Measurements from ENCODE around the gene IGSF21.

The IGSF21 gene

DNA sequence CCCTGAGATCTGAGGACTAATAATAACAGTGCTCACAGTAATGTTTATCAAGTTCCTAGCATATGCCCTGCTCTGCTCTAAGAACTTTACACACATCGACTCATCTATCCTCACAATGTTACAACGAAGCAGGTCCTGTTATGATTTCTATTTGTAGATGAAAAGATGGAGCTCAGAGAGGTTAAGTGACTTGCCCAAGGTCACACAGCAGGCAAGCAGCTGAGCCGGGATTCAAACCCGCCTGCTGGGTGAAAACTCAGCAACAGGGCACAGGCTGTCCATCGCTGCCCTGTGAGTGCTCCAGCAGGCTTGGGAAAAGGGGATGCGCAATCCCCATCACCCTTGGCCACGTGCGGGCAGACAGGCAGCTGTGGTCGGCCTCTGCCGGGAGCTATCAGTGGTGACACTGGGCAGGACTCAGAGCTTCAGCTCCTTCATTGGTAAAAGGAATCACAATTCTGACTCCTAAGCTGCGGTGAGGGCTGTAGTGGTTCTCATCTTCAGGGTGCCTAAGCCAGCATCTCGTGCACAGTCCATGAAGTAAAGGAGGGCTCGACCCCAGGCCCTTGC is 199.8 kb downstream of the IGSF21 start:
- DNase-seq = no peak

DNA sequence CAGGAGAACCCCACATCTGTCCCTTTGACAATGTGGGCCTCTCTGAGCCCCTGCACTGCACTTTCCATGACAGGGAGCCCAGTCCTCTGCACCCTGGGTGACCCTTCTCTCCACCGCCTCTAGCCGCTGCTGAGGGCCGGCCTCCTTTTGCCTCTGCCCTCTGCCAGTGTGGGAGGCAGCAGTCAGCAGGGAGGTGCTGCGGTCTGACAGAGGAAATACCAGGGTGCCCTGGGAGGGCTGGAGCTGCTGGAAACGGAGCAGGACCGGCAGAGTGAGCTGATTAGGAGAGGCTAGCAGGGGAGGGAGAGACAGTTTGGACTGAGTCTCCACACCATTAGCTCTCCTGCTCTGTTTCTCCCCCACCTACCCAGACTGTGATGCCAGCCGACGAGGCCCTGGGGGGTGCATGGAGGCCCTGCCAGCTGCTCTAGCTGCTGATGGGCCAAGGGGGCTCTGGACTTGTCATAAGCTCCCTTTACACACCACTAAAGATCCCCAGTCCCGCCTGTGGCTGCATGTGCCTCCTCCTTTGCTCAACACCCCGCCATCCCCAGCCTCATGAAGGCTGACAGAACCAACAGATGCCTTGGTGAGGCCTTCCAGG is 202.1 kb downstream of the IGSF21 start:
- no peak for DNase-seq

DNA sequence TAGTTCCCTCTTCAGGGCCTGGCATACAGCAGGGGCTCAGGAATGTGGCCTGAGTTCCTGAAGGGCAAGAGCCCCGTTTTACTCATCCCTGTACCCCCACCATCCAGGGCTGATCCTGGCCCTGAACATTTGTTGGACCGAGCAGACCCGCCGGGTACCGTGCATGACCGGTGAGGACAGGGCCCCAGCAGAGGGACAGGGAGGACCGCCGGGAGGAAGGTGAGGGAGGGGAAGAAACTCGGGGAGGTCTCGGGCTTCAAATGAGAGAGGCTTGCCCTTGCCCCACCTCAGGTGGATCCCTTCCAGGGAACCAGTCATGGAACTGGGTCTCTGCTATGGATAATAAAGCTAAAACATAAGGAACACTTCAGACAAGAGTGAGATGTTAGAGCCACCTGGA is 205.4 kb downstream of the IGSF21 start:
- DNase-seq = no peak

DNA sequence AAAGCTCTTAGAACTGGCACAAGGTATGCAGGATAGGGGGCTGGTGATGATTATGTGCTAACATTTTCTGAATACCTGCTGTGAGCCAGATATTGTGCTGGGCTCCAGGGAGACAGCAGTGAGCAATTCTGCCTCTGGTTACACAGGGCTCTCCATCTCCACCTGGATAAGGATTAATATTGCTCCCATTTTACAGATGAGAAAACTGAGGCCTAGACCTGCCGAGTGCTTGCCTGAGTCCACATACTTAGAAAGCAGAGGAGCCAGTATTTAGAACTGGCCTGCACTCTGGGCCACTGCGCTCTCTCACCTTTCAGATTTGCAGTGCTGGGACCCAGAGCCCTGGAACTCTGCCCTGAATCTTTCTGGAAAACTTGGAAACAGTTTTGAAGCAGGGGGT is 205.9 kb downstream of the IGSF21 start:
- DNase-seq = no peak

DNA sequence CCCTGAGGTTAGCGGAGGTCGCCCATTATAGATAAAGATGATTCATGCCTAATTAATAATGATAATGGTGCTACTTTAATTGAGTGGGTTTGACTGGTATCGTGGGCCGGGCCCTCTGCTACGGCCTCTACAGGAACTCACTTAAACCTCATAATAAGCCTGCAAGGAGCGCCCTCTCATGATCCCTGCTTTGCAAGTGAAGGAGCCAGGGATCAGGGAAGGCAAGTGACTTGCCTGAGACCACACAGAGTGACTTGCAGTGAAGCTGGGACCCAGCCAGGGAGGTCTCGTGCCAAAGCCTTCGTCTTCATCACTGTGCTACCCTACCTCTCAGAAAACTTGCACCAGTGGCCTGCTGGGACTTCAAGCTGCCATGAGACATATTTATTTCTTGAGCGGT is 206.8 kb downstream of the IGSF21 start:
- no peak for DNase-seq

DNA sequence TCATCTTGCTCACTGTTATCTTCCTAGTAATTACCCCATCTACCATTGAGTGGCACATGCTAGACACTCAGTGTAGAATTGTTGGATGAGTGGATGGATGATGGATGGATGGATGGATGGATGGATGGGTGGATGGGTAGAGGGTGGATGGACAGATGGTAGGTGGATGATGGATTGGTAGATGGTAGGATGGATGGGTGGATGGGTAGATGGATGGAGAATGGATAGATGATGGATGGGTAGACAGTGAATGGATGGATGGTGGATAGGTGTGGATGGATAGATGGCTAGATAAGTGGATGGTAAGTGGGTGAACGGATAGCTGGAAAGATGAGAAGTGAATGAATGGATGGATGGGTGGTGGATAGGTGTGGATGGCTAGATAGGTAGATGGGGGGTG is 207.9 kb downstream of the IGSF21 start:
- no peak for DNase-seq

DNA sequence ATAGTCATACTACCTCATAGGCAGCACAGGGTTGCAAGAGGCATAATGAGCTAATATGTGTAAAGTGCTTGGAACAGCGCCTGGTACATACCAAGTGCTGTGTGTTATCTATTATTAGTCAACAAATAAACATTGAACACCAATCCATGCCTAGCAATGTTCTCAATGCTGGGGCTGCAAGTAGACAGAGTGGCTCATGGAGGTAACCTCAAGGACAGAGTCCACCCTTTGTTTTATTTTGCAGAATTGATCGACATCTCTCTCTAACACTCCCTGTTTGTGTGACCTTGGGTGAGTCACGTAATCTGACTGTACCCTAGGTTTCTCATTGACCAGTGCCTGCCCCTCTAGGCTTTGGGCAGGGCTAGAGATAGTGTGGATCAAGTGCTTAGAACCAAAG is 209.2 kb downstream of the IGSF21 start:
- DNase-seq = no peak

DNA sequence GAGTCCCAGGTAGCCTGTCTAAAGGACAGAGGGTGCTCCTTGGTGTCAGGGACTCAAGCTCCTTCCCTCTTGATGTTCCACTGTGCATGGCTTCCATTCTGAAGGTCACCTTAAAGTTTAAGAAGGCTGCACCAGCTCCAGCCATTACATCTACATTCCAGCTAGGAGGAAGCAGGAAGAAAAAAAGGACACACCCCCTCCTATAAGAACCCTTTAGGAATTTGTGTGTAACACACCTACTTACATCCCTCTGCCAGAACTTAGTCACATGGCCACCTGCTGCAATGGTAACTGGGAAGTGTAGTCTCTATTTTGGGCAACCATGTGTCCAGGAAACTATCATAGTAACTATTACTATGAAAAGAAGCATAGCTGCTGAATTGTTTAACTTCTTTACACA is 211.5 kb downstream of the IGSF21 start:
- DNase-seq = no peak

DNA sequence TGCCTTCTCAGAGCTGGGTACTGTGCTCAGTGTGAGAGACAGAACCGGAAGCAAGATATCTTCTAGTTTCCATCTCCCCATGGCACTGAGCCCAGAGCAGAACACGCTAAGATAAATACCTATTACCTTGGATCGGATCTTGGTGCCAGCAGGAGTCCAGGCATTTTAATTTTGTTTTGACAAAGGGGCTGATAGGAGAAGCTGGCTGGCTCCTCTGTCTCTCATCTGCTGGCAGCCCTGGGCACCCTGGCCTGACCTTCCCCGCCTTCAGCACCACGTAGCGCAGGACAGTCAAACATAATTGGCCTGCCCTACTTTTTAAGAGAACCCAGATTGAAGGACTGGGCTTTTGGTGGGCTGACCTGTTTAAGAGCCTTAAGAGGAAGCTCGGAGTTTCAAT is 212.5 kb downstream of the IGSF21 start:
- no peak for DNase-seq

DNA sequence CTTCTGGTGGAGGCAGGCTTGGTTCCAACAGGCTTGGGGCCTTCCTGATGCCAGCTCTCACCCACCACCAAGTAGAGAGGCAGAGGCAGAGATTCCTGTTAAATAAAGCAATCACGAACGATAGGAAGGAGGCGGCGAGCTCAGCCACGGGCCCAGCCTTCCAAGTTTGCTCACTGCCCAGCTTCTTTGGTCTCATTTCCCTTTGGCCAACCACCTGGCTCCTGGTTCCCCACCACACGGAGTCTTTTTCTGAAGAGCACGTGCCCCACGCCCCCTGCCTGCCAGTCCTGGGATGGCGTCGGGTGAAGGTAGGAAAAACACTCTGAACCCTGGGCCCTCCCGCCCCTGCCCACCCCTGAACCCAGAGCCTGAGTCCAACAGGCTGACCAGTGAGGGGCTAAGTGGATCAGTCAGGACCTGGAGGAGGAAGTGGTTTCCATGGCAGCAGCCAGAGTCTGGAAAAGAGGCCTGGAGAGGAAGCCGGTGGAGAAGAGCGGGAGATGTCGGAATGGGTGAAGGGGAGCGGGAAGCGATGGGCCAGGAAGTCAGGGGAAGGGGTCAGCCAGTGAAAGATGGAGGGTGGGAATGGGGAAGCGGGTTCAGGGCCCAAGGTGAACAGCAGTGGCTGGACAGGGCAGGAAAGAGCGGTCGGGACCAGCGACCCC is 214.9 kb downstream of the IGSF21 start:
- DNase-seq = no peak

DNA sequence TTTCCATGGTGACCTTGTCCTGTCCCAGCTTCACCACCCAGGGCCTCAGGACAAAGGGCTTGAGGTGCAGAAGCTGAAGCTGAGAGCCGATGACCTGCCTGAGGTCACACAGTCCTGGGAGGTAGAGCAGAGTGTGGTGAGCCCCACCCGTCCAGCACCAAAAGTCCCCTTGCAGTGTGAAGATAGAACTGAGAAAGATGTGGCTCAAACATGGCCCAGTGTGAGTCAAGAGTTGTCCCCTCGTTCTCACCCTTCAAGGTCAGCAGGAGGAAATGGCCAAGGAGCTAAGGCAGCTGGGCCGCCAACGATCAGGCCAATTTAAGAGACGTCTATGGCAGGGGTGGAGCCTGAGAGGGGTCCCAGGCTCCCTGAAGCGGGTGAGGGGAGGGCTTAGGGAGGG is 215.7 kb downstream of the IGSF21 start:
- no peak for DNase-seq

DNA sequence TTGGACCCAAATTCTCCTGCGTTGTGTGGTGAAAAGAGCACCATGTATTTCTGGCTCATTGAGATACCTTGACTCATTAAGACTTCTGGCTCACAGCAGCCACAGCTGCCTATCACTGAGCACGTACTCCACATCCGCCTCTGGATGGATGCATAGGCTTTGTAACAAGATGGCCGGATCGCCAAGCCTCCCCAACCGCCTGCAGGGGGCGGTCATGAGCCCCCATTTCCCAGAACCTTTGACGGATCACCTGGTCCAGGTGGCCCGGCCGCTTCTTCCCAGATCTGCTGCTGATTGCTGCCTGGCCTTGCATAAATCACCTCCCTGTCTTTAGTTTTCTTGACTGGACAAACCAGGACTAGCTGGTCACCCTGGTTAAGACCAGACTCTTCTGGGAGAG is 216.6 kb downstream of the IGSF21 start:
- no peak for DNase-seq

DNA sequence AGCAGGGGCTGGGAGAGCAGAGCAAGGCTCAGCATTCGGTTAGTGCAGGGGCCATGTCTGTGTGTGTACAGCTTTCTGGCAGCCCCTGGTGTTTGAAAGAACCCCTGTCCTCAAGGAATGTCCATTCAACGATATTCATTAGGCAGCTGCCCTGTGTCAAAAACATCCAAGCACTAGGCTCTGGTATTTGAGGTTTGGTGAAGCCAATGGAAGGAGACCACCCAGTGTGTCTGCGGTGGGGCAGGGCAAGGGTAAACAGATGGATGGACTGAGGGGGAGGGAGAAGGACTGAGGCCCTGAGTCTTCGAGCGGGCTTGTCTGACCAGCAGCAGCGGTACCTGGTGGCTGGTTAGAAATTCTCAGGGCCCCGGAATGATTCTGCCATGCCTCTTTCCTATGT is 217.5 kb downstream of the IGSF21 start:
- no peak for DNase-seq

DNA sequence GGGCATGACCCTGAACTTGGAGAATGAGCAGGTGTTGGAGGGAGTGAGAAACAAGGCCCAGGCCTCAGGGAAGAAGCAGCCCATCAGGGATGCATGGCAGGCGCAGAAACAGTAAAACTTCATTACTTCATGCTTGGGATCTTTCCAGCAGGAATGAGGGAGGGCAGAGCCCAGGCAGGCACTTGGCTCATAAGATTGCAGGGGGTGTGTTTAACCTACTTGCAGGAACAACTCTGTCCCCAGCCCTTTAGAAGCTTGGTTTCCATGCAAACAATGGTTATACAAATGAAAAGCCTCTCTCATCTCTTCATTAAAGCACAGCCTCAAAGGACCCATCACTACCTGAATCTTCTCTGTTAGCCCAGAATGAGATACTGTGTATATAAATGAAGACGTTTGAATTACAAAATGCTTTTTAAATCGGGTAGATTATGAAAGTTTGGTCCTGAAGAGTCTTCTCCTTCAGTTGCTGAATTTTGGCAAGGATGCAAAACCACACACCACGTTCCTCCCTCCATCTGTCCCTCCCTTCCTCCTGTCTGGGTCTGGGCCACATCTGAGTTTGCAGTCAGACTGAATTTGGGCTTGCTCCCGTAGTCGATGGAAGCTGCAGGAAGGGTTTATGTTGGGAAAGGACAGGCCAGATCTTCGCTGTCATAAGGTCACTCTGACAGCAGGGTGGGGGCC is 218.8 kb downstream of the IGSF21 start:
- peak; percentile 24 for DNase-seq

DNA sequence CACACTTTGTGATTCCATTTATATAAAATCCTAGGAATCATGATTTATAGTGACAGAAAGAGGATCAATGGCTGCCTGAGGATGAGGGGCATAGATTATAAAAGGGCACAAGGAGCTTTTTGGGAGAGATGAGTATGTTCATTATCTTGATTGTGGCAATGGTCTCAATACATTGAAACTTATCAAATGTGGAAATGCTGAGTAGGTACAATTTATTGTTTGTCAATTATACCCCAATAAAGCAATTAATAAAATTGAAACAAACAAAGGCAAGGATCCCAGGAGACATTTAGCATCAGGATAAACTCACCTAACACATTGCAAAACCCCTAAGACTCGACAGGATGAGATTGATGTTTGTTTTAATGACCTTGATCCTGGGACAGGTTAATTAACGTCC is 220.1 kb downstream of the IGSF21 start:
- no peak for DNase-seq

DNA sequence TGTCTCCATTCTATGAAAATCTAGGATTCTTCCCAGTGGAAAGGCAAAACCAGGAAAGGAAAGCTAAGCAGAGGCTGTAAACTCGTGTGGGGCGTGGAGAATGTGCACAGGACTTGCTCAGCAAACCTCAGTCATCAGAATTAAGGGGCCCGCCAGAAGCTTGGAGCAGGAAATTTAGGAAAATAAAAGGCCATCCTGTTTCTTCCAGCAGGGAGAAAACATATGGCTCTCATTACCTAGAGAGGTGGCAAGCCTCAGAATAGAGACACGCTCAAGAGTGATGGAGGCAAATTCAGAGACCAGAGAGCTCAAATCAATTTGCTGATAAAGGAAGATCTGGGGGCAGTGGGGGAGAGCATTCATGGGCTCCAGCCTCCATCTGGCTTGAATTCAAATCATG is 221.2 kb downstream of the IGSF21 start:
- no peak for DNase-seq

DNA sequence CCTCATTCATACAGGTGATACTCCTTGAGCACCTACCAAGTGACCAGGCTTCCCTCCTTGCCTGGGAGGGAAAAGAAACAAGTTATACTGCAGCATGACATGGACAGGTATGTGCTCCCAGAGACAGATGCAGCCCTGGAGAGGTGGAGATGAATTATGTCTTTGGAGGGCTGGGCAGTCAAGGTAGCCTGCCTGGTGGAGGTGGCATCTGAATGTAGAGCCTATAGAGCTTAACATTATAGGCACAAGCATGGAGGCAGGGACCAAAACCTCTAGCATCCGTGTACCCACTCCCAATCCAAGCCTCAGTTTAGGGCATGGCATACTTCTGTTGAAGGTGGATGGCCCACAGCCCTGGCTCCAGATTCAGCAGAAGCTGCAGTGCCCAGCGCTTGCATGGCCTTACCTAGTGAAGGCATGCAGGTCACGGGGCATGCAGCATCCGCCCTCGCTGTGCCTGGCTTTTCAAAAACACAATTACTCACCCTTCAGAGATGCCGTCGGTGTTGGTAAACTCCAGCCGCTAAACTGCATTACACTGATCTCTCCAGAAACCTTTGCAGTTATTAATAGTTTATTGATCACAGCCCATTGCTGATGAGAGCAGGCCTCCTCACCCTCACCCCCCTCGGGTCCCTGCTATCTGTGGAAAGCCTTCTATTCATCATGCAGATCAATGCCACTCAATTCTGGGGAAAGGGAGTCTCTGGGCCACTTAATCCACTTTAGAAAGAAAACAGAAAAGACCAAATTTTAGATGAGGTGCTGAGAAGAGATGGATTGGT is 222.1 kb downstream of the IGSF21 start:
- no peak for DNase-seq

DNA sequence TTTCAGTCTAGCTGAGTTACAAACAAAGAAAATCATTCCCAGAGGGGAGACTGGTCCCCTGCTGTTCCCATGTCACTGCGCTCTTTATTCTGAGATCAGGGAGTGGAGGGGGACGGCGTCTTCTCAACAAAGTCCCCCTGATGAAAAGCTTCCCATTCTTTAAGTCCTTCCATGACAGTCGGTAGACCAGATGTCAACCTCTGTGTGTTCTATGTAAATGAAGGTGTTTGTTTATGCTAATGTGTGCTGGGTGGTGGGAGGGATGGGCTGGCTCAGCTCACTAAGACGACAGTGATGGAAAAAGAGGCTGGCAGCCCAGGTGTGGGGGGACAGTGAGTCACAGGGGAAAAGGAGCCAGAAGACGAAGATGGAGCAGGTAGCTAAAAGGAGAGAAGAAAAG is 225.0 kb downstream of the IGSF21 start:
- no peak for DNase-seq

DNA sequence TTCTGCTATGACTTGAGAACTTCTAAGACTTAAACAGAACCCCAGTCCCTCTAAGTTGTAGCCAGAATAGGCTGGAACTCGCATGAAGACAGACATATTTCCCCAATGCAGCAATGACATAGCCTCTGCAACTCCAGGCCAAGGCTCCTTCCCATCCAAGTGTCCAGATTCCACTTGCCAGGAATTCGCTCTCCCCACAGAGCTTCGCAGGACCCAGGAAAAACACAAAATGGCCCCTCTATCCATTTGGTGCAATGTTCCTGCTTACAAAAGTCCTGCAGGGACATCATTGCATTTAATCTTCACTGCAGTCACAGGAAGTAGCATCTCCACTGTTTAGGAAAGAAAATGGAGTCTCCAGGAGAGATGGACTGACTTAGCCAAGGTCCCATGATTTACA is 225.6 kb downstream of the IGSF21 start:
- no peak for DNase-seq

DNA sequence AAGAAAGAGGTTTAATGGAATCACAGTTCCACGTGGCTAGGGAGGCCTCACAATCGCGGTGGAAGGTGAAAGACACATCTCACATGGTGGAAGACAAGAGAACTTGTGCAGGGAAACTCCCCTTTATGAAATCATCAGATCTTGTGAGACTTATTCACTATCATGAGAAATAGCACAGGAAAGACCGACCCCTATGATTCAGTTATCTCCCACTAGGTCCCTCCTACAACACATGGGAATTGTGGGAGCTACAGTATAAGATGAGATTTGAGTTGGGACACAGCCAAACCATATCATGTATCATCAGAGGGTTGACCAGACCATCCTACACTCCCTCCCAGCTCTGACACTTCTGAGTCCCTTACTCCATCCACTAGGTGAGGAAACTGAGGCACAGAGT is 229.2 kb downstream of the IGSF21 start:
- DNase-seq = no peak

DNA sequence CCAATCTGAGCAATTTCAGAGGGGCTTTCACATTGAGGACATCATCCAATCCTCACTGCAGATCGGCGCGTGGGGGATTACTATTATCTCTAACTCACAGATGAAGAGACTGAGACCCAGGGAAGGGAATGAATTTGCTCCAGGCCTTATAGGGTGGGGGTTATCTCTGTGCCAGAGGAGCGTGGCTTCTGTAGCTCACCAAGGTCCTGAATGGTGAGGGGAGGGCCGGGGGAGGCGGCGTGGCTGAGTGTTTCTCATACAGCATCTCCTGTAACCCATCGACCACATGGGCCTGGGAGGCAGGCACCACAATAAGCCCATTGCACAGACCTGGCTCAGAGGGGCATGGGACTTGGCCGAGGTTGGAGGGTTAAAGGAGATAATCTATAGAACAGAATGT is 230.2 kb downstream of the IGSF21 start:
- no peak for DNase-seq

DNA sequence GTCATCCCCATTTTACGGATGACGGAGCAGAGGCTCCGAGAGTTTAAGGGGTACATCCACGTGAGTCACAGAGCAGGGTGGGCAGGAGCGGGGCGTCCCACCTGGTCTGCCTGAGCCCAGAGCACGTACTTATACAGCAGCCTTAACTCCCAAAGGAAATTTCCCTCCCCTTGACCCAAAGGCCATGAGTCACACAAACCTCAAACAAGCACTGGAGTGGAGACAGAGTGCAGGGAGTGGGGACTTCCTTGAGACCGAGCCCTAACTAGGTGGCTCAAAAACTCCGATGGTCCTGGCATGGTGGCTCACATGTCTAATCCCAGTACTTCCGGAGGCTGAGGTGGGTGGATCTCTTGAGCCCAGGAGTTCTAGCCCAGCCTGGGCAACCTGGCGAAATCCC is 231.6 kb downstream of the IGSF21 start:
- DNase-seq = no peak

DNA sequence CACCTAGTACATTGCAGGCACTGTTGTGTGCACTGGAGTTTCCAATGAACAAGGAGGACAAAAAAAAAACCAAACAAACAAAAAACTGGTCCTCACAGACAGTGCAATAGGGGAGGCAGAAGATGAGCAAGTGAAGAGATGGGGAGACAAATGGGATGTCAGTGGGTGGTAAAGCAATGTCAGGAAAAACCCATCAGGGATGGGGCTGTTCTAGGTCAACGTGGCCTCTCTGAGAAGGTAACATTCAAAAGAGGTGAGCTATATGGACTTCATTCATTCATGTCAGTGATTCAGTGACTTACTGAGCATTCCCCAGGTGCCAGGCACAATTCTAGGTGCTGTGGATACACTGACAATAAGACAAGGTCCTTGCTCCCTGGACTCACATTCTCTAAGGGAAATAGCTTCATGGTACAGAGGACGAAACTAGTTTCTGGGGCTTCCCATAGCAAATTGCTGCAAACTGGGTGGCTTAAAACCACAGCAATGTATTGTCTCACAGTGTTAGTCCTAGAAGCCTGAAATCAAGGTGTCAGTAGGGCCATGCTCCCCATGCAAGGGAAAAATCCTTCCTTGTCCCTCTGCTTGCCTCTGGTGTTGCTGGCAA is 232.7 kb downstream of the IGSF21 start:
- no peak for DNase-seq

Measured in NCI-H1694 (cell line).